ENCODE results near the gene ZCCHC24. TPM values are rescaled to one million over a fixed set of nuclear protein-coding genes. Genes with fewer than 3 reads are reported as not detected.

ZCCHC24 gene
- polyA plus RNA-seq, 1 of the 3 experiments (the other 2 are of a cell fraction), result 15.8 TPM

DNA sequence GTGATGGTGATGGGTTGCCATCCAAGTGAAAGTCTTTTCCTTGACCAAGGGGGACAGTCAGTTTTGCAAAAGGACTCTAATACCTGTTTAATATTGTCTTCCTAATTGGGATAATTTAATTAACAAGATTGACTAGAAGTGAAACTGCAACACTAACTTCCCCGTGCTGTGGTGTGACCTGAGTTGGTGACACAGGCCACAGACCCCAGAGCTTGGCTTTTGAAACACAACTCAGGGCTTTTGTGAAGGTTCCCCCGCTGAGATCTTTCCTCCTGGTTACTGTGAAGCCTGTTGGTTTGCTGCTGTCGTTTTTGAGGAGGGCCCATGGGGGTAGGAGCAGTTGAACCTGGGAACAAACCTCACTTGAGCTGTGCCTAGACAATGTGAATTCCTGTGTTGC lies 91.3 kb downstream of the ZCCHC24 start:
- H3K4me2 ChIP-seq, result no peak overlapping the region
- H3K9me3 ChIP-seq, result no peaks in the 10 kb centered on the region
- whole genome bisulfite sequencing (ENCODE audit: low lambda C conversion rate), result 52% methylated on average over 3 of the region's 3 CpGs
- H3K27me3 ChIP-seq (ENCODE audit: insufficient read depth), result no peaks in the 10 kb centered on the region
- peaks cover 7% of the 10 kb centered on the region; the same call in 1 of the 2 replicates for H4K20me1 ChIP-seq (ENCODE audit: insufficient read depth)
- no peaks in the 10 kb centered on the region for H3K9me2 ChIP-seq
- peaks cover 53 to 63% of the 10 kb centered on the region in 2 experiments for H3K36me3 ChIP-seq (replicated peaks in 1 of 2; ENCODE audit: control insufficient read depth in 1 of 2, insufficient read depth in 2 of 2, low read length in 1 of 2)
- peaks cover 15% of the 10 kb centered on the region for H3F3A ChIP-seq (replicated peaks; ENCODE audit: insufficient read depth)
- H3K9ac ChIP-seq, result no peak overlapping the region
- TF ChIP-seq, protein P1, sequence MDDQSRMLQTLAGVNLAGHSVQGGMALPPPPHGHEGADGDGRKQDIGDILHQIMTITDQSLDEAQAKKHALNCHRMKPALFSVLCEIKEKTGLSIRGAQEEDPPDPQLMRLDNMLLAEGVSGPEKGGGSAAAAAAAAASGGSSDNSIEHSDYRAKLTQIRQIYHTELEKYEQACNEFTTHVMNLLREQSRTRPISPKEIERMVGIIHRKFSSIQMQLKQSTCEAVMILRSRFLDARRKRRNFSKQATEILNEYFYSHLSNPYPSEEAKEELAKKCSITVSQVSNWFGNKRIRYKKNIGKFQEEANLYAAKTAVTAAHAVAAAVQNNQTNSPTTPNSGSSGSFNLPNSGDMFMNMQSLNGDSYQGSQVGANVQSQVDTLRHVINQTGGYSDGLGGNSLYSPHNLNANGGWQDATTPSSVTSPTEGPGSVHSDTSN (IDR thresholded peaks at IDR 0.05), result no peak
- no peak for TF ChIP-seq NRF1 (IDR thresholded peaks at IDR 0.05; ENCODE audit: low read depth, low read length)
- TF ChIP-seq SIN3A (IDR thresholded peaks at IDR 0.05; ENCODE audit: borderline replicate concordance, low read depth, low read length), result no peak
- TF ChIP-seq NFIC (IDR thresholded peaks at IDR 0.05; ENCODE audit: borderline replicate concordance), result no peak
- no peak for TF ChIP-seq TEAD4 (IDR thresholded peaks at IDR 0.05; ENCODE audit: borderline replicate concordance, insufficient read depth)
- no peak for TF ChIP-seq EP300 (IDR thresholded peaks at IDR 0.05; ENCODE audit: borderline replicate concordance in 1 of 2, low read depth in 1 of 2, low read length in 1 of 2)
- TF ChIP-seq, protein P2, sequence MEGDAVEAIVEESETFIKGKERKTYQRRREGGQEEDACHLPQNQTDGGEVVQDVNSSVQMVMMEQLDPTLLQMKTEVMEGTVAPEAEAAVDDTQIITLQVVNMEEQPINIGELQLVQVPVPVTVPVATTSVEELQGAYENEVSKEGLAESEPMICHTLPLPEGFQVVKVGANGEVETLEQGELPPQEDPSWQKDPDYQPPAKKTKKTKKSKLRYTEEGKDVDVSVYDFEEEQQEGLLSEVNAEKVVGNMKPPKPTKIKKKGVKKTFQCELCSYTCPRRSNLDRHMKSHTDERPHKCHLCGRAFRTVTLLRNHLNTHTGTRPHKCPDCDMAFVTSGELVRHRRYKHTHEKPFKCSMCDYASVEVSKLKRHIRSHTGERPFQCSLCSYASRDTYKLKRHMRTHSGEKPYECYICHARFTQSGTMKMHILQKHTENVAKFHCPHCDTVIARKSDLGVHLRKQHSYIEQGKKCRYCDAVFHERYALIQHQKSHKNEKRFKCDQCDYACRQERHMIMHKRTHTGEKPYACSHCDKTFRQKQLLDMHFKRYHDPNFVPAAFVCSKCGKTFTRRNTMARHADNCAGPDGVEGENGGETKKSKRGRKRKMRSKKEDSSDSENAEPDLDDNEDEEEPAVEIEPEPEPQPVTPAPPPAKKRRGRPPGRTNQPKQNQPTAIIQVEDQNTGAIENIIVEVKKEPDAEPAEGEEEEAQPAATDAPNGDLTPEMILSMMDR (IDR thresholded peaks at IDR 0.05), result no peak
- no peak for TF ChIP-seq MXI1 (IDR thresholded peaks at IDR 0.05; ENCODE audit: low read depth, low read length)
- TF ChIP-seq, protein P3, sequence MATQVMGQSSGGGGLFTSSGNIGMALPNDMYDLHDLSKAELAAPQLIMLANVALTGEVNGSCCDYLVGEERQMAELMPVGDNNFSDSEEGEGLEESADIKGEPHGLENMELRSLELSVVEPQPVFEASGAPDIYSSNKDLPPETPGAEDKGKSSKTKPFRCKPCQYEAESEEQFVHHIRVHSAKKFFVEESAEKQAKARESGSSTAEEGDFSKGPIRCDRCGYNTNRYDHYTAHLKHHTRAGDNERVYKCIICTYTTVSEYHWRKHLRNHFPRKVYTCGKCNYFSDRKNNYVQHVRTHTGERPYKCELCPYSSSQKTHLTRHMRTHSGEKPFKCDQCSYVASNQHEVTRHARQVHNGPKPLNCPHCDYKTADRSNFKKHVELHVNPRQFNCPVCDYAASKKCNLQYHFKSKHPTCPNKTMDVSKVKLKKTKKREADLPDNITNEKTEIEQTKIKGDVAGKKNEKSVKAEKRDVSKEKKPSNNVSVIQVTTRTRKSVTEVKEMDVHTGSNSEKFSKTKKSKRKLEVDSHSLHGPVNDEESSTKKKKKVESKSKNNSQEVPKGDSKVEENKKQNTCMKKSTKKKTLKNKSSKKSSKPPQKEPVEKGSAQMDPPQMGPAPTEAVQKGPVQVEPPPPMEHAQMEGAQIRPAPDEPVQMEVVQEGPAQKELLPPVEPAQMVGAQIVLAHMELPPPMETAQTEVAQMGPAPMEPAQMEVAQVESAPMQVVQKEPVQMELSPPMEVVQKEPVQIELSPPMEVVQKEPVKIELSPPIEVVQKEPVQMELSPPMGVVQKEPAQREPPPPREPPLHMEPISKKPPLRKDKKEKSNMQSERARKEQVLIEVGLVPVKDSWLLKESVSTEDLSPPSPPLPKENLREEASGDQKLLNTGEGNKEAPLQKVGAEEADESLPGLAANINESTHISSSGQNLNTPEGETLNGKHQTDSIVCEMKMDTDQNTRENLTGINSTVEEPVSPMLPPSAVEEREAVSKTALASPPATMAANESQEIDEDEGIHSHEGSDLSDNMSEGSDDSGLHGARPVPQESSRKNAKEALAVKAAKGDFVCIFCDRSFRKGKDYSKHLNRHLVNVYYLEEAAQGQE (IDR thresholded peaks at IDR 0.05; ENCODE audit: low read depth, low read length), result no peak
- TF ChIP-seq POLR2AphosphoS5 (IDR thresholded peaks at IDR 0.05; ENCODE audit: low read depth, low read length), result no peak
- no peak for TF ChIP-seq RAD21 (IDR thresholded peaks at IDR 0.05; ENCODE audit: low read length)
- TF ChIP-seq, protein P4, sequence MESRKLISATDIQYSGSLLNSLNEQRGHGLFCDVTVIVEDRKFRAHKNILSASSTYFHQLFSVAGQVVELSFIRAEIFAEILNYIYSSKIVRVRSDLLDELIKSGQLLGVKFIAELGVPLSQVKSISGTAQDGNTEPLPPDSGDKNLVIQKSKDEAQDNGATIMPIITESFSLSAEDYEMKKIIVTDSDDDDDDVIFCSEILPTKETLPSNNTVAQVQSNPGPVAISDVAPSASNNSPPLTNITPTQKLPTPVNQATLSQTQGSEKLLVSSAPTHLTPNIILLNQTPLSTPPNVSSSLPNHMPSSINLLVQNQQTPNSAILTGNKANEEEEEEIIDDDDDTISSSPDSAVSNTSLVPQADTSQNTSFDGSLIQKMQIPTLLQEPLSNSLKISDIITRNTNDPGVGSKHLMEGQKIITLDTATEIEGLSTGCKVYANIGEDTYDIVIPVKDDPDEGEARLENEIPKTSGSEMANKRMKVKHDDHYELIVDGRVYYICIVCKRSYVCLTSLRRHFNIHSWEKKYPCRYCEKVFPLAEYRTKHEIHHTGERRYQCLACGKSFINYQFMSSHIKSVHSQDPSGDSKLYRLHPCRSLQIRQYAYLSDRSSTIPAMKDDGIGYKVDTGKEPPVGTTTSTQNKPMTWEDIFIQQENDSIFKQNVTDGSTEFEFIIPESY (IDR thresholded peaks at IDR 0.05; ENCODE audit: borderline replicate concordance, low read depth), result no peak
- TF ChIP-seq, protein P5, sequence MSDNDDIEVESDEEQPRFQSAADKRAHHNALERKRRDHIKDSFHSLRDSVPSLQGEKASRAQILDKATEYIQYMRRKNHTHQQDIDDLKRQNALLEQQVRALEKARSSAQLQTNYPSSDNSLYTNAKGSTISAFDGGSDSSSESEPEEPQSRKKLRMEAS (IDR thresholded peaks at IDR 0.05; ENCODE audit: low read depth), result no peak
- no peak for TF ChIP-seq RCOR1 (IDR thresholded peaks at IDR 0.05; ENCODE audit: low read length)
- no peak overlapping the region for H3K27ac ChIP-seq (ENCODE audit: low read depth in 2 of 2, low read length in 1 of 2)
- no peak overlapping the region for H2AFZ ChIP-seq (ENCODE audit: low read depth)
- POLR2A ChIA-PET, result no interaction called here
- H3K4me1 ChIP-seq (ENCODE audit: control insufficient read depth in 1 of 2, insufficient read depth in 2 of 2, low read depth in 1 of 2, low read length in 1 of 2), result peaks cover 1 to 6% of the 10 kb centered on the region in 2 experiments; a peak in 1 of 4 replicates
- DNase-seq, result no peak
- H3K4me3 ChIP-seq (ENCODE audit: low read depth in 2 of 2, low read length in 1 of 2), result no peak overlapping the region
- CTCF ChIA-PET, result interaction anchor here (0.8 to 1.5 kb wide), 4 partner anchors 12 to 114 kb away, joined by 3 to 4 read pairs (median 4); no protein-coding TSS in a partner anchor
- peaks cover 29% of the 10 kb centered on the region for H3K79me2 ChIP-seq (ENCODE audit: insufficient read depth)

Measured in SK-N-SH (cell line).